CD14-positive monocyte (primary cell): ENCODE results near the gene UGGT2. TPM values are rescaled to one million over a fixed set of nuclear protein-coding genes. Genes with fewer than 3 reads are reported as not detected.

Experiments
- DNase-seq, 3 donors: peaks; one replicate each; pipeline ENCODE4 v3.0.0-alpha.2; 2011 to 2022
- H2AFZ ChIP-seq: 2 replicates; pipeline ENCODE4 v1.6.0; 2012; ENCODE audit warnings: mild to moderate bottlenecking, low read depth, low read length, inconsistent platforms; ENCODE audit not compliant: insufficient read depth, poor library complexity, severe bottlenecking
- H3K27ac ChIP-seq, 2 donors: 1 replicate in 1 of 2; 2 replicates in 1 of 2; pipeline ENCODE4 v1.5.1; 2012 to 2013; ENCODE audit warnings: low read length in 2 of 2, control low read depth in 1 of 2, inconsistent platforms in 1 of 2, low read depth in 1 of 2, mild to moderate bottlenecking in 1 of 2
- H3K27me3 ChIP-seq, 2 donors: one replicate each; pipeline versions ENCODE4 v1.6.0 to v1.6.1; 2011 to 2013; ENCODE audit warnings: low read length in 2 of 2; ENCODE audit not compliant: control insufficient read depth in 2 of 2, insufficient read depth in 2 of 2
- H3K36me3 ChIP-seq, 2 donors: replicated peaks in 1 of 2; 1 replicate in 1 of 2; 2 replicates in 1 of 2; pipeline versions ENCODE4 v1.5.1 to v1.6.1; 2012 to 2013; ENCODE audit warnings: low read length in 2 of 2, control low read depth in 1 of 2, inconsistent platforms in 1 of 2, mild to moderate bottlenecking in 1 of 2; ENCODE audit not compliant: insufficient read depth in 2 of 2, control insufficient read depth in 1 of 2
- H3K4me1 ChIP-seq, 2 donors: 1 replicate in 1 of 2; 2 replicates in 1 of 2; pipeline versions ENCODE4 v1.5.1 to v1.6.1; 2012 to 2013; ENCODE audit warnings: low read length in 2 of 2, control low read depth in 1 of 2, inconsistent platforms in 1 of 2, mild to moderate bottlenecking in 1 of 2, moderate library complexity in 1 of 2; ENCODE audit not compliant: insufficient read depth in 2 of 2, control insufficient read depth in 1 of 2
- H3K4me2 ChIP-seq: replicated peaks from 2 replicates; pipeline ENCODE3; 2012; ENCODE audit warnings: low read length, moderate library complexity, mild to moderate bottlenecking; ENCODE audit not compliant: poor library complexity, severe bottlenecking; ENCODE audit errors: extremely low read depth
- H3K4me3 ChIP-seq, 3 experiments: fragments of 200-600 bp in 1 of 3; sonication (generic) in 1 of 3; replicated peaks in 1 of 3; 1 replicate in 2 of 3; 2 replicates in 1 of 3; pipeline ENCODE4 v1.5.1; 2011 to 2013; ENCODE audit warnings: low read length in 3 of 3, mild to moderate bottlenecking in 3 of 3, control low read depth in 2 of 3, low read depth in 2 of 3, inconsistent platforms in 1 of 3, moderate library complexity in 1 of 3
- H3K79me2 ChIP-seq: 2 replicates; pipeline ENCODE4 v1.6.0; 2012; ENCODE audit warnings: mild to moderate bottlenecking, control low read depth, inconsistent platforms, low read length, moderate library complexity; ENCODE audit not compliant: insufficient read depth
- H3K9ac ChIP-seq: 2 replicates; pipeline ENCODE4 v1.6.0; 2017; ENCODE audit warnings: low read length, mild to moderate bottlenecking; ENCODE audit not compliant: insufficient read depth, poor library complexity, severe bottlenecking
- H3K9me3 ChIP-seq, 2 donors: replicated peaks in 1 of 2; 1 replicate in 1 of 2; 2 replicates in 1 of 2; pipeline versions ENCODE4 v1.5.1 to v1.6.1; 2012 to 2013; ENCODE audit warnings: low read length in 2 of 2, control low read depth in 1 of 2; ENCODE audit not compliant: control insufficient read depth in 1 of 2, insufficient read depth in 1 of 2
- H4K20me1 ChIP-seq: 2 replicates; pipeline ENCODE4 v1.6.0; 2012; ENCODE audit warnings: mild to moderate bottlenecking, low read length, control low read depth, moderate library complexity; ENCODE audit not compliant: insufficient read depth
- H3K27ac Mint-ChIP-seq, 7 donors: one replicate each; pipeline ENCODE4 v1.8.0; 2020; ENCODE audit warnings: mild to moderate bottlenecking in 7 of 7, mixed read lengths in 7 of 7, moderate library complexity in 6 of 7, inconsistent platforms in 2 of 7
- H3K27me3 Mint-ChIP-seq, 3 donors: one replicate each; pipeline ENCODE4 v1.8.0; 2021 to 2022; ENCODE audit warnings: low read depth in 3 of 3, mild to moderate bottlenecking in 3 of 3, mixed read lengths in 3 of 3, moderate library complexity in 3 of 3, inconsistent platforms in 1 of 3
- H3K36me3 Mint-ChIP-seq, 2 donors: one replicate each; pipeline ENCODE4 v1.8.0; 2020; ENCODE audit warnings: mixed read lengths in 2 of 2, inconsistent platforms in 1 of 2, mild to moderate bottlenecking in 1 of 2
- H3K4me1 Mint-ChIP-seq: one replicate; pipeline ENCODE4 v1.8.0; 2020; ENCODE audit warnings: mild to moderate bottlenecking, mixed read lengths
- H3K4me3 Mint-ChIP-seq, 2 donors: one replicate each; pipeline ENCODE4 v1.8.0; 2020; ENCODE audit warnings: mild to moderate bottlenecking in 2 of 2, mixed read lengths in 2 of 2, moderate library complexity in 1 of 2
- H3K9me3 Mint-ChIP-seq, 7 donors: one replicate each; pipeline ENCODE4 v1.8.0; 2020 to 2022; ENCODE audit warnings: mixed read lengths in 7 of 7, mild to moderate bottlenecking in 6 of 7, moderate library complexity in 6 of 7, inconsistent platforms in 2 of 7
- CTCF ChIP-seq: fragments of 200-600 bp; IDR thresholded peaks from one replicate; pipeline ENCODE4 v1.8.0; 2022; ENCODE audit warnings: antibody characterized with exemption, mild to moderate bottlenecking
- WGBS: methylation state at CpG from one replicate; pipeline ENCODE4 v1.1.5; 2013; ENCODE audit warnings: missing lambda C conversion rate; ENCODE audit not compliant: insufficient coverage; 5-methylcytosine and 5-hydroxymethylcytosine counted together
- intact Hi-C, 2 donors: fragments of 100-400 bp; cut with micrococcal nuclease; formaldehyde crosslinking; loops; one replicate each; pipeline versions ENCODE4 v1.15.0 to v1.15.1; 2023
- polyA plus RNA-seq, 3 donors: library from polyadenylated mRNA; depleted of rRNA in 1 of 3; unstranded in 2 of 3; stranded (reverse) in 1 of 3; fragments of 300-500 nt in 2 of 3; fragments of >200 nt in 1 of 3; fragmentation: Illumina TruSeq in 2 of 3; gene quantifications; 1 replicate in 2 of 3; 2 replicates in 1 of 3; pipeline ENCODE4 v1.2.3, GENCODE V29; 2012 to 2021

UGGT2 gene
- polyA plus RNA-seq, 3 donors: 4.0 to 6.3 (median 5.6) TPM

- intact Hi-C loops: no loop called here
- Histone ChIP-seq H3K27ac (no peak overlapping the region), H2AFZ (no peak overlapping the region), H3K36me3 (no peaks in the 10 kb centered on the region), H3K9ac (no peak overlapping the region), H4K20me1 (no peaks in the 10 kb centered on the region), H3K4me2 (no peak overlapping the region), H3K9me3 (peaks cover 0 to 24% of the 10 kb centered on the region in 2 donors), H3K27me3 (peaks cover 68% of the 10 kb centered on the region in 2 donors), H3K4me1 (peaks cover 0 to 4% of the 10 kb centered on the region in 2 donors), H3K4me3 (no peak overlapping the region), H3K79me2 (no peaks in the 10 kb centered on the region)
- Mint-ChIP-seq H3K27ac (no peak overlapping the region), H3K4me3 (peak overlapping the region in 1 of 2 donors; percentile 78), H3K36me3 (no peaks in the 10 kb centered on the region), H3K9me3 (peaks cover 0 to 15% (median 10%) of the 10 kb centered on the region in 7 donors), H3K27me3 (peaks cover 55 to 70% (median 58%) of the 10 kb centered on the region in 3 donors), H3K4me1 (peaks cover 5% of the 10 kb centered on the region)
- WGBS: no CpG with 5 or more reads among the region's 4 CpGs
- no peak for DNase-seq
- TF ChIP-seq CTCF: no peak
These were observed 35.9 kb upstream of the UGGT2 start for GRCh38 chr13:96089139-96089538.

- Histone ChIP-seq H3K4me1 (peaks cover 0 to 4% of the 10 kb centered on the region in 2 donors), H2AFZ (no peak overlapping the region), H3K27ac (no peak overlapping the region), H3K9ac (no peak overlapping the region), H3K4me3 (no peak overlapping the region), H4K20me1 (no peaks in the 10 kb centered on the region), H3K79me2 (no peaks in the 10 kb centered on the region), H3K36me3 (no peaks in the 10 kb centered on the region), H3K4me2 (no peak overlapping the region), H3K9me3 (peaks cover 0 to 19% of the 10 kb centered on the region in 2 donors), H3K27me3 (peaks cover 44 to 47% of the 10 kb centered on the region in 2 donors)
- no CpG with 5 or more reads among the region's 1 CpG for WGBS
- no peaks in the 10 kb centered on the region for H3K36me3 Mint-ChIP-seq
- DNase-seq: no peak
- TF ChIP-seq CTCF: no peak
- peaks cover 5% of the 10 kb centered on the region for H3K4me1 Mint-ChIP-seq
- no peak overlapping the region for H3K27ac Mint-ChIP-seq
- H3K4me3 Mint-ChIP-seq: peak overlapping the region in 1 of 2 donors; percentile 54
- H3K9me3 Mint-ChIP-seq: peaks cover 0 to 13% (median 9%) of the 10 kb centered on the region in 7 donors
- intact Hi-C loops: no loop called here
- peaks cover 39 to 51% (median 40%) of the 10 kb centered on the region in 3 donors for H3K27me3 Mint-ChIP-seq
These were observed 33.5 kb upstream of the UGGT2 start for GRCh38 chr13:96086736-96087135.
